Activated CD8-positive, alpha-beta memory T cell treated with anti-CD3 and anti-CD28 coated beads, Interleukin-2, amount 50 U/mL, for 4 hours (primary cell): ENCODE measurements around the gene HPS1.

Source experiments
- DNase-seq: peaks from one replicate; pipeline ENCODE4 v3.0.0-alpha.2; 2020

HPS1 gene

DNA sequence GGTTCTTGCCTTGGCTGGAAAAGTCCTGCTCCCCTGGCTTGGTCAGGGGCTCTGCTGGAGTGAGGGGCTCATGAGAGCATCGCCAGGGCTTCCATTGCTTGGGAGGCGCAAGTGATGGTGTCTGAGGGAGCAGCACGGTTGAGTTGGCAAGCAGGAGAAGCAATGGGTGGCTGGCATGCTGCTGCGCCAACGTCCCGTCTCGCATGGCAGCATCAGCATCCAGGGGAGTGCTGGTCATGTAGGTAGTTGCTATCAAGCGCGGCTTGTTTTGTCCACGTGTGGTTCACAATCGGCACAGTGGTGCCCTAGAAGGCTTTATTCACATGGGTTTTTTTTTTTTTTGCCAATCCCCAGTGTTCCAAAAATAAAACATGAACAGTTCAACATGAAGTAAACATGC lies 35.6 kb downstream of the HPS1 start:
- DNase-seq = no peak

GRCh38 chr10:98410759-98411158 lies 36.0 kb downstream of the HPS1 start:
- no peak for DNase-seq

DNA sequence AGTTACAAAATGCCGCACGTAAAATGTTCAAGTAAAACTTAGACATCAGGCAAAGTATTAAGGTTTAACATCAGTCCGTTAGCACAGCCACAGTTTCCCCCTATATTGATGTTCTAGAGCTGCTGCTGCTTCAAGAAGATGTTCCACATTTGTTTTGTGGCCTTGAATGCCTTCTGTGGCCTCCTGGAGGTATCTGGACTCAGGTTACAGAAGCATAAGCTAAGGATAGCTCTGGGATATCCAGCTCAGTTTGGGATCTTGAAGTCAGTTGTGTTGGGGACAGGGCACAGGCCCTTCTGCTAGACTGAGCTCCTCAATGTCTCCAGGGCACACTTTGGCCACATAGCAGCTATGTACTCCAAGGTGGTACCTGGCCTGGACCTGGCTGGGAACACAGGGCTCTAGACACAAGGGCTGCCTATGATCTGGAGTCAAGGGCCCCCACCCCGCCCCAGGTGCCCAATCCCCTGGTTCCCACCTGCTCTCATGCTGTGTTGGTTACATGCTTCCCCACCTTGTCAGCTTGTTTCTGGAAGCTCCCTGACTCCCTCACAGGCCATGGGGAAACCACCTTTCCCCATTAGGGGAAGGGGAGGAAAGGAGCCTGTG lies 36.5 kb downstream of the HPS1 start:
- DNase-seq = no peak

GRCh38 chr10:98408799-98409198 lies 37.9 kb downstream of the HPS1 start:
- DNase-seq = no peak

DNA sequence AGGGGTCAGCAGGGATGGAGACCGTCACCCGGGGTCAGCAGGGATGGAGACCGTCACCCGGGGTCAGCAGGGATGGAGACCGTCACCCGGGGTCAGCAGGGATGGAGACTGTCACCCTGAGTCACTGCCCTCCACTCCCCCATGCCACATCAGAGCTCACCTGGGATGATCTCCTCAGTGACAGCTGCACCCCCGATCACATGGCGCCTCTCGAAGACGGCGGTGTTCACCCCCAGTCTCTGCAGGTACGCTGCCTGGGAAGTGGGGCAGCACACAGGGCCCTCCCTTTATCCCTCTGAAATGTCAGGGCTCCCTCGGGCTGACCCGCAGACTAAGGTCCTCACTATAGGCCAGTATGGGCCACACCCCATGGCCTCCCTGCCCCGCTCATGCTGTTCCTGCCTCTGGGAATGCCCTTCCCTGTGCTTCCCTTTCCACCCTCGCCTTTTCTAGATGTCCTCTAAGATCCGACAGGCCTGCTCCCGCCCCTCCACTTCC lies 38.9 kb downstream of the HPS1 start:
- DNase-seq = no peak

- DNase-seq = no peak
These were observed 39.6 kb downstream of the HPS1 start for GRCh38 chr10:98407017-98407743.

DNA sequence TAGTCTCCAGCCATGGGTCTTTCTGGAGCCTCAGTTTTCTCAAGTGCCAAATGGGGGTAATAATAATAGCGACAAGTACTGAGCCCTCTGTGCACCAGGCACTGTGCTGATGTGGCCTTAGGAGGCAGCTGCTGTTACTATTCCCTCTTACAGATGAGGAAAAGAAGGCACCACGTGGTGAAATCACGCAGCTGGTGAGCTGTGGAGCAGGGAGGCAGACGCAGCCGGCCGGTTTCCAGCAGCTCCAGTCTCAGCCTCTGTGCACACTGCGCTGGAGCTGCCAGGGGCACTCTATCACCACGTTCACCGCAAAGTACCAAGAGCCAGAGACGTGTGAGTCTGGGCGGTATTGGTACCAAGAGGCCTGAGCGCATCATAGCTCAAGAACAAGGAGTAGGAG lies 41.3 kb downstream of the HPS1 start:
- no peak for DNase-seq

GRCh38 chr10:98404571-98405359 lies 42.0 kb downstream of the HPS1 start:
- DNase-seq = no peak

DNA sequence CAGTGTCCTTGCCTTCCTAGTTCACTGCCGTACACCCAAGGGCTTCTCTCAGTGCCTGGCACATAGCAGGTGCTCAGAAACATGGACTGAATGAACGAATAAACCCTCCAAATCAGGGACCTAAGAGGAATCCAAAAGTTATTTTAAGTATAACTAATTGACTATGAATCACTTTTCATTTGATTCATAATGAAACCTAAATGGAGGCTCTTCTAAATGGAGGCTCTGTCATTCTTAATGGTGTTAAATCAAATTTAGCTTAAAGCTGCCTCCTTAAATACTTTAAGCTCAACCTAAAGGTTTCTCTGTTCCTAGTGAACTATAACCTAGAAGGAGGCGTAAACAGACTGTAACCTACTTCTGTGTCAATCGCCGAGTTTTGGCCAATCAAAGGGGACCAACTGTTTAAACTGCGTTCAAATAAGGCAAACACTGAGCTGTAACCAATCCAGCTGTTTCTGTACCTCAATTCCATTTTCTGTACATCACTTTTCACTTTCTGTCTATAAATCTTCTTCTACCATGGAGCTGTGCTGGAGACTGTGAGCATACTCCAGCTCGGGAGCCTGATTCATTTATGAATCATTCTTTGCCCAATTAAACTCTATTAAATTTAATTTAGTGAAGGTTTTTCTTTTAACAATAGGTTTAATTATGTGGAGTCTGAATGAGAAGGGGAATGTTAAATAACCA lies 42.8 kb downstream of the HPS1 start:
- no peak for DNase-seq

DNA sequence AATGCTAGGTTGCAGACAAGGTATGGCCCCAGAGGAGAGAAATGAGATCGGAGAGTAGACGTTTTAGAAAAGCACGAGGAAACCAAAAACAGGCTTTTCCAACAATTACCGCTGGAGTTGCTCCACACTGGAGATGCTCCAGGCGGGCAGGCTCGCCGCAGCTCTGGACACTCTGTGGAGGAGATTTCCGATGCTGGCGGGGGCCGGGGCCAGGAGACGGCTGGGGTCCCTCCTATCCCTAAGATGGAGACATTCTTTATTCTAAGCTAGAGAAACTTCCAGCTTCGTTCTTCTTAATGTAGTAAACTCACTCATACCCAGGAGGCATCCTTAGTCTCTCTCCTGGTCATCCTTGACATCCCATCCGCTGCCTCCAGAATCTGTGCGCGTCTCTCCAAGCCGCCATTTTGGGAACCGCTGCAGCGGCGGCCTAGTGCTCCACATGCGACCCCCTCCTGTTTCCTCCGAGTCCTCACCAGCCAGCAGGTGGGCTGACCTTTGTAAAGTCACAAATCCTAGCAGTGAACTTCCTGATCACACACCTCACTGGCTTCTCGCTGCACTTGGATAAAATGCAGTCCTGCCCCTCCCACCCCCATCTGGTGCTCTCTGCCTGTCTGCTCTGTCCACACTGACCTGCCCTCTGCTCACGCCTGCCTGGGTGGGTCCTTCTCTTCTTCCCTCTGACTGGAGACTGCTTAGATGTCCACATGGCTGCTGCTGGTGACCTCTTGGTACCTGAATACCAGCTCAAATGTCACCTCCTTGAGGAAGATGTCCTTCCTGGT lies 43.6 kb downstream of the HPS1 start:
- no peak for DNase-seq

GRCh38 chr10:98402478-98402877 lies 44.3 kb downstream of the HPS1 start:
- no peak for DNase-seq

DNA sequence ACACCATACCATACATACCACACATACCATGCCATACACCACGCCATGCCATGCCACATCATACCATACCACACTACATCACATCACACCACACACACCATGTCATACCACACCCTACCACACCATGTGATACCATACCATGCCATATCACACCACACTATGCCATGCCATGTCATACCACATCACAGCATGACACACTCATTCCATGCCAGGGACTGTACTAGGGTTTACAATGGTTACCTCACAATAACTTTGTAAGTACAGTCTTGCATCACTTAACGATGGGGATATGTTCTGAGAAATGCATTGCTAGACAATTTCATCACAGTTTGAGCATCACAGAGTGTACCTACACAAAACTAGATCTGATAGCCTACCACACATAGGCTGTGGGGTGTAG lies 46.3 kb downstream of the HPS1 start:
- DNase-seq = no peak

GRCh38 chr10:98399784-98400183 lies 47.0 kb downstream of the HPS1 start:
- DNase-seq = no peak

- no peak for DNase-seq
These were observed 49.6 kb downstream of the HPS1 start for GRCh38 chr10:98397089-98397600.

- DNase-seq = no peak
These were observed 50.4 kb downstream of the HPS1 start for GRCh38 chr10:98396096-98397063.

DNA sequence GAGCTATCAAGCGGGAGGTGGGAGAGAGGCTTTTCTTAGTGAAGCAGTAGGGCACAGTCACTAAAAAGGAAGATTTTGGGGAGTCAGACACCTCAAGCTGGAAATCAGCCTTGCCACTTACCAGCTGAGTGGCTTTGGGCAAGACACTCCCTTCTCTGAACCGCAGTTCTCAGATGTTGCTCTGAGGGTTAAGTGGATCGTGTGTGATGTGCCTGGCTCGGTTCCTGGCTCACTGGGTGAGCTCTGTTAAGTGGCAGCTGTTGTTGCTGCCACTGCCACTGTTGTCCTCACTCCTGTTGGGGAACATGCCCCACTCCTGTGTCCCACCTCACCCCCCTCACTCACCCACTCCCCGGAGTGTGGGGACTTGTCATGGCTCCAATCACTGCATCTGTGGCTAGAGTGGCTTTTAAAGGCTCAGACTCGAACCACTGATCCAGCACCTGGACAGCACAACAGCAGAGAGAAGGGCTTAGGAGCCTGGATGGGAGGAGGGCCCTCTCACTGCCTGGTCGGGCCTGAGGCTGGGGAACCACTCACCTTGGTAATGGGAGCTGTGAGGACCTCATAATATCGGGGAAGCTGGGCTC lies 51.8 kb downstream of the HPS1 start:
- no peak for DNase-seq

DNA sequence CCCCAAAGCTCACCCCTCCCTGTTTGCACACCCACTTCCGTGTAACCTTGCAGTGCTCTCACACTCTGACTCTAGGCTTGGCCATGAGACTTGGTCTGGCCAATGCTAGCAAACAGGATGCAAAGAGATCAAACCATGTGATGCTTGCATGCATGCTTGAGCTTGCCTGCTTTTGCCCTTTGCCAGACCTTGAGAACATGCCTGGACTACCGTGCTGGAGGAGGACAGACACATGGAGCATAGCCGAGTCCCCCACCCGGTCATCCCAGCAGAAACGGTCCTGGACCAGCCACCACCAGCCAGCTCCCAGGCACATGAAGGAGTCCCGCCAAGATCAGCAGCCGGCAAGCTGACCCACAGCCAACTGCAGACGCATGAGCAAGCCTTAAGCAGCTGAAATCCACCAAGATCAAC lies 55.1 kb downstream of the HPS1 start:
- no peak for DNase-seq

GRCh38 chr10:98391065-98391464 lies 55.7 kb downstream of the HPS1 start:
- DNase-seq = no peak

DNA sequence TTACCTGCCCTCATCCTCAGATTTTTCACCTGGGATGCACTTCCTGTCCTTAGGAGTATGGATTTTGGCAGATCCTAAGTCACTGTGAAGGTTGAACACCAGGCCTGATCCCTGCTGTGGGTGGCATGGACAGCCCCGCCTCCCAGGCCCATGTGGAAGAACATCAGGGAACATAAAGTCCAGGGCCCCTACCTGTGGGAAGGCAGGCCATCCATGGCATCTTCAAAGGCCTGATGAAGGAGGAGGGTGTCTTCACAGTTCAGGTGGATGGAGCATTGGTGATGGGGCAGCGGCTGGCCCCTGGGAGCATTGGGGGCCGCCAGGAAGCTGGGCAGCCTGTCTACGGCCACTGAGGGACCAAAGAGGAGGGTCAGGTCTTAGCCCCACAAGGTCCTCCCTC lies 56.3 kb downstream of the HPS1 start:
- no peak for DNase-seq

- no peak for DNase-seq
These were observed 57.3 kb downstream of the HPS1 start for GRCh38 chr10:98389398-98389797.
